Upper lobe of right lung (tissue), 1 donor: ENCODE measurements around the gene KLHL9. TPM values are rescaled to one million over a fixed set of nuclear protein-coding genes. Genes with fewer than 3 reads are reported as not detected.

Experiments
- ATAC-seq: fragments of 200-7000 bp; cut with Tn5 transposase; one replicate; pipeline ENCODE4 v1.9.1; 2020; ENCODE audit warnings: mild to moderate bottlenecking, moderate library complexity
- DNase-seq: peaks from one replicate; pipeline ENCODE4 v3.0.0-alpha.2; 2020
- H3K27ac ChIP-seq: fragments of 200-600 bp; one replicate; pipeline ENCODE4 v1.8.0; 2022
- H3K27me3 ChIP-seq: fragments of 200-600 bp; one replicate; pipeline ENCODE4 v1.8.0; 2022; ENCODE audit warnings: mild to moderate bottlenecking
- H3K36me3 ChIP-seq: fragments of 200-600 bp; one replicate; pipeline ENCODE4 v1.8.0; 2022
- H3K4me1 ChIP-seq: fragments of 200-600 bp; one replicate; pipeline ENCODE4 v1.8.0; 2022
- H3K4me3 ChIP-seq: fragments of 200-600 bp; one replicate; pipeline ENCODE4 v1.8.0; 2022; ENCODE audit warnings: mild to moderate bottlenecking
- H3K9me3 ChIP-seq: fragments of 200-600 bp; one replicate; pipeline ENCODE4 v1.8.0; 2022
- intact Hi-C: fragments of 100-400 bp; cut with DNase I; formaldehyde crosslinking; loops from one replicate; pipeline ENCODE4 v1.11.0; 2022
- total RNA-seq: library from RNA; stranded (reverse); fragmentation: NEBNext Ultra II Directional; extraction: Animal tissue kit (Norgen Biotek cat#: 25700); gene quantifications from one replicate; pipeline ENCODE4 v1.2.1, GENCODE V29; 2021
- TF ChIP-seq, protein P1 (sequence below): fragments of 200-600 bp; IDR thresholded peaks from one replicate; pipeline ENCODE4 v1.8.0; 2022; ENCODE audit warnings: antibody characterized with exemption
- donor health status: DM: no; HTN: yes; CAD: no; lungs with severe emphysema.

The KLHL9 gene
- total RNA-seq, 1 donor from 2014 or later = 22.2 TPM

DNA sequence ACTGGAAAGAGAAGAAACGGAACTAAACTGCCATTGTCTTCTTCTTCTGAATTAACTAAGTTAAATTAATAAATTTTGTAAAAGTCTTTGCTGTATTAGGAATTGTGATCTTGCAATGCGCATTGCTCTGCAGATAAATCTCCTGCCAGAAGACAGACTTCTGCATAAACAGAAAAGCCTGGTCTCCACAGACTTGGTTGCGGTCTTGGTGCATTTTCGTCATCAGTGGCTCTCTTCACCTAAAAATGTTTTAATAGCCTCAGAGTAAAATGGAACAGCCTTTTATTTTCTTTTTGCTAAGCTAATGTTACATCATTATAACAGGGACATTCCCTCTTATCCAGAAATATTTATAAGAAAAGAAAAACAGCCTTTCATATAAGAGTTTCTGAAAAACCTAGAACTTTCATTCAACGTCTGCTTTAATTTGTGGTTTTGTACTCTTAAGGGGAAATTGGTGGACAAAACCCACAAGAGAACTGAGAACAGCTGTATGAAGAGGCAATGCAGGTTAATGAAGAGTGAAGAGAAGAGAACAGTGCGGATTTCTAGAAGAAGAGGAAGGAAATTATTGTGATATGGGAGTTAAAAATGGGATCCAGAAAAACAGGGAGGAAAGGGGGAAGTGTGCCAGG, 40.2 kb downstream of the KLHL9 start:
- no peaks in the 10 kb centered on the region for H3K9me3 ChIP-seq
- no peaks in the 10 kb centered on the region for H3K36me3 ChIP-seq
- DNase-seq (no peak), ATAC-seq (no peak)
- no peak overlapping the region for H3K27ac ChIP-seq
- H3K27me3 ChIP-seq = no peaks in the 10 kb centered on the region
- H3K4me1 ChIP-seq = no peaks in the 10 kb centered on the region
- intact Hi-C loops = no loop called here
- no peak overlapping the region for H3K4me3 ChIP-seq
- TF ChIP-seq, protein P1, sequence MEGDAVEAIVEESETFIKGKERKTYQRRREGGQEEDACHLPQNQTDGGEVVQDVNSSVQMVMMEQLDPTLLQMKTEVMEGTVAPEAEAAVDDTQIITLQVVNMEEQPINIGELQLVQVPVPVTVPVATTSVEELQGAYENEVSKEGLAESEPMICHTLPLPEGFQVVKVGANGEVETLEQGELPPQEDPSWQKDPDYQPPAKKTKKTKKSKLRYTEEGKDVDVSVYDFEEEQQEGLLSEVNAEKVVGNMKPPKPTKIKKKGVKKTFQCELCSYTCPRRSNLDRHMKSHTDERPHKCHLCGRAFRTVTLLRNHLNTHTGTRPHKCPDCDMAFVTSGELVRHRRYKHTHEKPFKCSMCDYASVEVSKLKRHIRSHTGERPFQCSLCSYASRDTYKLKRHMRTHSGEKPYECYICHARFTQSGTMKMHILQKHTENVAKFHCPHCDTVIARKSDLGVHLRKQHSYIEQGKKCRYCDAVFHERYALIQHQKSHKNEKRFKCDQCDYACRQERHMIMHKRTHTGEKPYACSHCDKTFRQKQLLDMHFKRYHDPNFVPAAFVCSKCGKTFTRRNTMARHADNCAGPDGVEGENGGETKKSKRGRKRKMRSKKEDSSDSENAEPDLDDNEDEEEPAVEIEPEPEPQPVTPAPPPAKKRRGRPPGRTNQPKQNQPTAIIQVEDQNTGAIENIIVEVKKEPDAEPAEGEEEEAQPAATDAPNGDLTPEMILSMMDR = no peak

DNA sequence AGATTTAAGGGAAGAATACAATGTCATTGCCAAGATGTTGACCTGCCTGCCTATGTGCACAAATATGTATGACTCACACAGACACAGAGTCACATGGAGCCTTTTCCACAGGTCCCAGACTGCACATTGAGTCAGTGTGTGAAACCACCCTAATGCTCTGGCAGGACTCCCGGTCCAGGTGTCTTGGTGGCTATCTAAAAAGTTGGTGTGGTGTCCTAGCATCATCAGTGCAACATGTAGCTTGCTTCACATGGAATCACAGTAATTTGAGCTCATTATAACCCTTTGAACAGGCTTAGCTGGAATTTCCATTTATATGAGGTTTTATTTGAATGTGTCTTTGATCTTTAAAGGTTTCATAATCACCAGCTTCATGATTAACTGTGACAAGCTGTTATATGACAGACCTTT, 40.8 kb downstream of the KLHL9 start:
- Histone ChIP-seq H3K4me1 (no peaks in the 10 kb centered on the region), H3K36me3 (no peaks in the 10 kb centered on the region), H3K9me3 (no peaks in the 10 kb centered on the region), H3K4me3 (no peak overlapping the region), H3K27me3 (no peaks in the 10 kb centered on the region), H3K27ac (no peak overlapping the region)
- no peak for DNase-seq
- no peak for ATAC-seq
- intact Hi-C loops = no loop called here
- TF ChIP-seq, protein P1 = no peak

DNA sequence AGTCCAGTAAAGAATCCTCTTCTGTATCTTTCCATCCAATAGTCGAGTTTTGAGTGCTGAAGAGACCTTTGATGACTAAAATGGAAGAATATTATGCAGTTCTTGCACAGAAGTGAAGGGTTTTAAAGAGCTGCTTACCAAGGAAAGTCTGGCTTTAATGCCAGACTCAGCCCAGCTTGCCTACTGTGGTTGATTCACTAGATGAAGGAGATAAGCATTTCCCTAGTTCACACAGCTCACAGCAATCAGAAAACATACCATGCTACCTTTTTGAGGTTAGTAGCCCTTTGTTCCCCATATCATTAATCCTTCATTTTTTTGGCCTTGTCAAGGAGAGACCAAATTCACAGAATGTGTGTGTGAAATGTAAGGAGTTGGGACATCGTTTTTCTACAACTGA, 45.4 kb downstream of the KLHL9 start:
- H3K27ac ChIP-seq = no peak overlapping the region
- H3K9me3 ChIP-seq = no peaks in the 10 kb centered on the region
- no peaks in the 10 kb centered on the region for H3K27me3 ChIP-seq
- H3K4me3 ChIP-seq = no peak overlapping the region
- DNase-seq = no peak
- ATAC-seq = no peak
- intact Hi-C loops = no loop called here
- no peaks in the 10 kb centered on the region for H3K4me1 ChIP-seq
- no peaks in the 10 kb centered on the region for H3K36me3 ChIP-seq
- TF ChIP-seq, protein P1 = no peak

DNA sequence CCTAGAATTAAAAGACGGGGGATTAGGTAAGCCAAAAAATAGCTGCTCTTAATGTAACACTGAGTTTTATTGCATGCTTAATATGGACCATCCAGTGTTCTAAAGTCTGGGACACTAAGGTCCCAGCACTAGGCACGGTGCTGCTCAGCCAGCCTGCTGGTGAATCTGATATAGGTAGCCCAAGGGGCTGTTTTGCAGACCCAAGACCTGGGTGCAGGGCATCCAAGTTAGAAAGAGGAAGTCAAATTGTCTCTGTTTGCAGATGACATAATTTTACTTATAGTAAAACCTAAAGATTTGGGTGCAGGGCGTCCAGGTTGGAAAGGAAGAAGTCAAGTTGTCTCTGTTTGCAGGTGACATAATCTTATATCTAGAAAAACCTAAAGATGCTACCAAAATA, 47.9 kb downstream of the KLHL9 start:
- Histone ChIP-seq H3K27me3 (no peaks in the 10 kb centered on the region), H3K27ac (no peak overlapping the region), H3K9me3 (no peaks in the 10 kb centered on the region), H3K4me1 (no peaks in the 10 kb centered on the region), H3K4me3 (no peak overlapping the region), H3K36me3 (no peaks in the 10 kb centered on the region)
- DNase-seq (no peak), ATAC-seq (no peak)
- TF ChIP-seq, protein P1 = no peak
- intact Hi-C loops = no loop called here

DNA sequence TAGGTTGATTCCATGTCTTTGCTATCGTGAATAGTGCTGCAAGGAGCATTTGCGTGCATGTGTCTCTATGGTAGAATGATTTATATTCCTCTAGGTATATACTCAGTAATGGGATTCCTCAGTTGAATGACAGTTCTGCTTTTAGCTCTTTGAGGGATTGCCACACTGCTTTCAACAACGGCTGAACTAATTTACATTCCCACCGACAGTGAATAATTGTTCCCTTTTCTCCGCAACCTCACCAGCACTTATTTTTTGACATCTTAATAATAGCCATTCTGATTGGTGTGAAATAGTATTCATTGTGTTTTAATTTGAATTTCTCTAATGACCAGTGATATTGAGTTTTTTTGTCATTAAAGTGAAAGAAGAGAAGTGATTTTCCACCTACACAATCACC, 48.5 kb downstream of the KLHL9 start:
- ATAC-seq (peak; percentile 64), DNase-seq (no peak)
- Histone ChIP-seq H3K4me3 (no peak overlapping the region), H3K4me1 (no peaks in the 10 kb centered on the region), H3K27me3 (no peaks in the 10 kb centered on the region), H3K36me3 (no peaks in the 10 kb centered on the region), H3K9me3 (no peaks in the 10 kb centered on the region), H3K27ac (no peak overlapping the region)
- intact Hi-C loops = no loop called here
- TF ChIP-seq, protein P1 = no peak

DNA sequence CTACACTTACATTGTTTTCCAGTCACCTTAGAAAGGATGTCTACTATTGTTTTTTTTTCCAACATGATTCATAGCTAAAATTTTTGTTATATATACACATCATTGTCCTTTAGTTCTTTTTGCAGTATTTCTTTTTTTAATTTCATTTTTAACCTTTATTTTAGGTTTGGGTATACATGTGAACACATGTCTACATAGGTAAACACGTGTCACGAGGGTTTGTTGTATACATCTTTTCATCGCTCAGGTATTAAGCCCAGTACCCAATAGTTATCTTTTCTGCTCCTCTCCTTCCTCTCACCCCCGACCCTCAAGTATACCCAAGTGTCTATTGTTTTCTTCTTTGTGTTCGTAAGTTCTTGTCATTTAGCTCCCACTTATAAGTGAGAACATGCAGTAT, 49.1 kb downstream of the KLHL9 start:
- H3K4me3 ChIP-seq = no peak overlapping the region
- intact Hi-C loops = no loop called here
- no peak overlapping the region for H3K27ac ChIP-seq
- no peaks in the 10 kb centered on the region for H3K36me3 ChIP-seq
- ATAC-seq (no peak), DNase-seq (no peak)
- H3K4me1 ChIP-seq = no peaks in the 10 kb centered on the region
- H3K27me3 ChIP-seq = no peaks in the 10 kb centered on the region
- no peaks in the 10 kb centered on the region for H3K9me3 ChIP-seq
- TF ChIP-seq, protein P1 = no peak
